GM19467 (cell line): ENCODE measurements around the gene UBA1.

ENCODE experiments used
- ATAC-seq: cut with Tn5 transposase; IDR thresholded peaks from one replicate; pipeline ENCODE4 v1.9.1; 2021; ENCODE audit warnings: mild to moderate bottlenecking, moderate library complexity; ENCODE audit not compliant: unreplicated experiment

UBA1 gene

DNA sequence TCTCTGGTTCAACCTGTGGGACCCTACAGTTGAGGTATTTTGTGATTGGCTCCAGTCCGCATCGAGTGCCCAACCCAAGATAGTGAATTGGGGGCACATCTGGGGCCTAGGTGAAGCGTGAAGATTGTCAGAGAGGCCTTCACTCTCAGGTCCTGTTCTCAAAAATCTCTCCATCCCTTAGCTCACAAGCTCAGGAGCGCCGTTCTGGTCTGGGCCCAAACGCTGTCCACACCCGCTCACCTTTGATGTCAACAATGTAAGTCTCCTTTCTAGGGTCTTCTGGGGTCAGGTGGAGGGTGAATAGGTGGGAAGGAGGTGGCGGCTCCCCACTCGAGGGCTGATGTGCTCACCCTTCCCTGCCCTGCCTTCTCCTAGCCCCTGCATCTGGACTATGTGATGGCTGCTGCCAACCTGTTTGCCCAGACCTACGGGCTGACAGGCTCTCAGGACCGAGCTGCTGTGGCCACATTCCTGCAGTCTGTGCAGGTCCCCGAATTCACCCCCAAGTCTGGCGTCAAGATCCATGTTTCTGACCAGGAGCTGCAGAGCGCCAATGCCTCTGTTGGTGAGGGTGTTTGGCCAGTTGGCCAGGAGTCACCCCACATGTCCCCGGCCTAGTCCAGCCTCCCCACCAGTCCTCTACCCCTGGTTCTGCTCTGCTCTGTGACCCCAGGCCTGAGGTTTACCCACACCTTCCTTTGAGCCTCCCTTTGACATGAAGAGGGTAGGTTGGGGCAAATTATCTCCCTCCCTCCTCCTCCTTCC lies 17.2 kb downstream of the UBA1 start:
- ATAC-seq = no peak

DNA sequence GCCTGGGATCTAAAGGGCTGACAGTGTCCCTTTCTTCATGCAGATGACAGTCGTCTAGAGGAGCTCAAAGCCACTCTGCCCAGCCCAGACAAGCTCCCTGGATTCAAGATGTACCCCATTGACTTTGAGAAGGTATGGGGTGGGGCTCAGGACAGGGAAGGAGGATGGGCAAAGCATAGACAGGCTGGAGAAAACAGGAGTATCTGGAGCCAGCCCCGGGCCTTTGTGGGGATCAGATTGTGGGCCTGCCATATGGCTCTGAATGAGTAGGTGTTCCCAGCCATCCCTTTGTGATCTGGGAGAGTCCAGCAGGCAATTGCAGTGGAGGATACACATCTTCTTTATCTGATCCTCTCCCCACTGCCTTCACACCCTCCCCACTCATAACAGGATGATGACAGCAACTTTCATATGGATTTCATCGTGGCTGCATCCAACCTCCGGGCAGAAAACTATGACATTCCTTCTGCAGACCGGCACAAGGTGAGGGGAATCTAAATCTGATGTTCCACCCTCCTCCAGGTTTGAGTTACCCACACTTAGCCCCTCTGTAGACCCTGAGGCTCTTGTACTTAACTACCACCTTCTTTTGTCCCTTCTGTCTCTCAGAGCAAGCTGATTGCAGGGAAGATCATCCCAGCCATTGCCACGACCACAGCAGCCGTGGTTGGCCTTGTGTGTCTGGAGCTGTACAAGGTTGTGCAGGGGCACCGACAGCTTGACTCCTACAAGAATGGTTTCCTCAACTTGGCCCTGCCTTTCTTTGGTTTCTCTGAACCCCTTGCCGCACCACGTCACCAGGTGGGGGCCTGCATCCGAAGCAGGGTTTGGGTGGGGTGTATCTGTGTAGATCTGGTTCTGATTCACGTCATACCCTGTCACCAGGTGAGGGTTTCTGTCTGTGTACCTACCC lies 19.0 kb downstream of the UBA1 start:
- no peak for ATAC-seq

DNA sequence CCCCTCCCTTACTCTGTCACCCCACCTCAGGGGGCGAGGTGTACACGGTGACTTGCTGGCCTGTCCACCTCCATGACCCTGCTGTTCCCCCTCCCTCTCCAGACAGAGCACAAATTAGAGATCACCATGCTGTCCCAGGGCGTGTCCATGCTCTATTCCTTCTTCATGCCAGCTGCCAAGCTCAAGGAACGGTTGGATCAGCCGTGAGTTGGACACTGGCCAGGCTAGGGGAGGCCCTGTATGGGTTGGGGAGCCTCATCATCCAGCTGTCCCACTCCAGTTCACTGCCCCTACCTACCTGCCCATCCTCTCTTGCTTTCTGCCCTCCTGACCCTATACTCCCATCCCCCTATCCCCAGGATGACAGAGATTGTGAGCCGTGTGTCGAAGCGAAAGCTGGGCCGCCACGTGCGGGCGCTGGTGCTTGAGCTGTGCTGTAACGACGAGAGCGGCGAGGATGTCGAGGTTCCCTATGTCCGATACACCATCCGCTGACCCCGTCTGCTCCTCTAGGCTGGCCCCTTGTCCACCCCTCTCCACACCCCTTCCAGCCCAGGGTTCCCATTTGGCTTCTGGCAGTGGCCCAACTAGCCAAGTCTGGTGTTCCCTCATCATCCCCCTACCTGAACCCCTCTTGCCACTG lies 20.9 kb downstream of the UBA1 start:
- no peak for ATAC-seq

DNA sequence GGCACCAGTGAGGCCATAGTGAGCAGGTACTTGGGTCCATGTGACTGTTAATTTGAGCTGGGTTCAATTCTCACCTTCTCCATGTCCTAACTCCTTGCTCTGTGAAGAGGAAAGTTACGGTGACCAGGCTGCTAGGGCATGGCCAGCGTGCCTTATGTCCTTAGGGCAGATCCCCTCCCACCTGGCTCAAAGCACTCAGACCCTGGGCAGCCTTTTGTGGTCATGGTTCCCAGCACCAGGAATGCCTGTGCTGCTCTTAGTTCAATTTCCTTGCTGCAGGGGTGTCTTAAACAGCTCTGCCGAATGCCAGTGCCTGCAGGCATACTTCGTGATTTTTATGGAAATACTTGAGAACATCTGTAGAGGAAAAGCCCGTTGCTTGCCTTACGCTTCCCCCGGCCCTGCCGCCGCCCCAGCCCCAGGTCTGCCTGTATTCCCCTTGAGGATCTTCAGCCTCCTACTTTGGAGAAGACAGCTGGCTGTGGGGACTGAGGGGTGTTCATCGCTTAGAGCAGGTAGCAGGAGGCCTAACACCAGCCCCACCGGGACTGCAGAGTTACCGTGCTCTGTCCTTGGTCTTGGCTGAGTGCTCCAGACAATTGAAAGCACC lies 21.8 kb downstream of the UBA1 start:
- ATAC-seq = no peak

DNA sequence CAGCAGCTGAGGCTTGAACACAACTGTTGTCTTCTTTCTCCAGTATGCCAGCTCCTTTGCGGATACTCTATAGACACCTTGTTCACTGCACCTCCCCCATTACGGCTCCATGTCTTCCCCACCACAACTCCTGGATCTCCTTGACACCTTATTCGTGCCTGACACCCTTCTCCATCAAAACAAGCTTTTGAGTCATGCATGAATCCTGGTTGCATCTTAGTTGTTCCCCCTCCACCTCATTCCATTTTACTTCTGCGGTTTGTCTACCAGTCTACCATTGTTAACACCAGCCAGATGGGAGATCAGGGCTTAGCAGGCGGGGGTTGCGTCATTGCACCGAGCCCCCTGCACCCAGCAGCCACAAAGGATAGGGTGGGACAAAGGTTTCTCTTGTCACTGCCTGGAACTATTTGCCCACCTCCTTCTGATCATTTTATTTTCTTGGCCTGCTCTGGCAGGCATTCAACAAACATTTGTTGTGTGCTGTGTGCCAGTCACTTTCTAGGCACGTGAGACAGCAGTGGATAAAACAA lies 22.8 kb downstream of the UBA1 start:
- ATAC-seq = no peak

DNA sequence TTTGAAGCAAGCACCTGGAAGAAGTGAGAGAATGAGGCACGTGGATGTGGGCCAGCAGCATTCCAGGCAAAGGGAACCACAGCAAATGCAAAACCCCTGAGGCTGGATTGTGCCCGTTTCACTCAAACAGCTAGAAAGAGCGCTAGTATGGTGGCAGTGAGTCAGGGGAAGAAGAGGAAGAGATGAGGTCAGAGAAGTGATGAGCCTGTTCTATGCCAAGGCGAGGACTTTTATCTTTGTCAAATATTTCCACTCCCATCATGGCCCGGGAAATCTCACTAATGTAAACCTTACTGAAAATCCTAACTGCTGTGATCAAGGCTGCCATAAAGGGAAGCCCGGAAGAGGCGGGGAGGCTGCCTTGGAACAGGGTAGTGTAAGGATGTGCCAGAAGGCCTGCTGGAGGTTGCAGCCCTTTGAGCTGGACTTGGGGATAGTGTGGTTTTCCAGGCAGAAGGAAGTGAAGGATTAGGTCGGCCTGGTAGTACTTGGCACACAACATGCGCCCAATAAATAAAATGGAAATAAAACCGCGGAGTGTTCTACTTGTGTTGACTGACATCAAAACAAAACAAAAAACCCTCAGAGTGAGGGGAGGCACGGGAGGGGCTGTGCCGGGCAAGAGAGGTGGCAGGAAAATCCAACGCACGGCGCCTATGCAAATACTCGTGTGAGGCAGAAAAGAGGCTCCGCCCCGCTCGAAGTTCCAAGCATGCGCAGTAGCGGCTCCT lies 23.7 kb downstream of the UBA1 start:
- ATAC-seq = no peak

DNA sequence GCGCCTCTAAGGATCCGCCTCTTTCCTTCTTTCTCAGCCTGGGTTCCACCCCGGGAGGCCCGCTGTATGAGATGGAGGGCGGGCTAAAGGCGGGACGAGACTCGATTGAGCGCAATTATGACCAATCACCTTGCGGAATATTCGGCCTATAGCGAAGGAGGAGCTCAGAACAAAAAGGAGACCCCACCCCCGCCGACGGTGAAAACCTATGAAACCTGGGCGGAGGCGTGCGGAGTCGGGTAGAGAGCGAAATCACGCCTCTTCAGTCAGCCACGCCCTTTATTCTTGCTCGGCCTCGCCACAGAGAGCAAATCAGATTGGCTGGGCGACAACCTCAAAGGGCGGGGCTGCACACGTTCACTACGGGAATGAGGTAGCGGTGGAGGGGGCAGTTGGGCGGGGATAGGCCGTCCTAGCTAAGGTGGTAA lies 24.2 kb downstream of the UBA1 start:
- peak; percentile 89 for ATAC-seq

DNA sequence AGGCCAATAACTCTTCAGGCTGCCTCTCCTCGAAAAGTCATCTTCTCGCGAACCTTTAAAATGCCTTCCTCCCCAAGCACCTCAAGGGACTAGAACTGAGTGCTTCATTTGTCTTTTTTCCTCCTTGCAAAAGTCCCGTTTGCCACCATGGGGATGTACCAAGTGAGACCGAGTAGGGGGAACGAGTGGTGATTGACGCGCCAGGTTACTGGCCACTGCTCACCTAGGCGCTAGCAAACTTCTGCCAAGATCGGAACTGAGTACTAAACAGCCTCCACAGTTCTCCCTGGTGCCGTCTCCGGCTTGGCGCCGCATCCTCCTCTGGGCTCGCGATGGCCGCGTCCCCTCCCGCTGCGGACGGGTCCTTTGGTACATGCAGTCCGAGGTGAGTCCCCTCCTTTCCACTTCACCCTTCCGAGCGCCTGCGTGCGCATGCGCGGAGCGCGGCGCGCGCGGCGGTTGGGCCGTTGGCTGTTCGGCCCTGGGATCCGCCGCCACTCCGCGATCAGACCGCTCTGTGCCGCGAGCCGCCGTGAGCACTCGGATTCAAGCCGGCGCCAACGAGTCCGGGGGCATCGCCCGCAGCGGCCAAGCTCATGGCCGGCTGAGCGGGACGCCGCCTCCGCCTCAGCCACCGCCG lies 24.8 kb downstream of the UBA1 start, which contains the start of gene CDK16:
Gene CDK16, plus strand, starts transcription at position 402 of the 640 bp plus-strand sequence. CDS start 4,877 bp downstream, outside the sequence.
- ATAC-seq = peak; percentile 42

DNA sequence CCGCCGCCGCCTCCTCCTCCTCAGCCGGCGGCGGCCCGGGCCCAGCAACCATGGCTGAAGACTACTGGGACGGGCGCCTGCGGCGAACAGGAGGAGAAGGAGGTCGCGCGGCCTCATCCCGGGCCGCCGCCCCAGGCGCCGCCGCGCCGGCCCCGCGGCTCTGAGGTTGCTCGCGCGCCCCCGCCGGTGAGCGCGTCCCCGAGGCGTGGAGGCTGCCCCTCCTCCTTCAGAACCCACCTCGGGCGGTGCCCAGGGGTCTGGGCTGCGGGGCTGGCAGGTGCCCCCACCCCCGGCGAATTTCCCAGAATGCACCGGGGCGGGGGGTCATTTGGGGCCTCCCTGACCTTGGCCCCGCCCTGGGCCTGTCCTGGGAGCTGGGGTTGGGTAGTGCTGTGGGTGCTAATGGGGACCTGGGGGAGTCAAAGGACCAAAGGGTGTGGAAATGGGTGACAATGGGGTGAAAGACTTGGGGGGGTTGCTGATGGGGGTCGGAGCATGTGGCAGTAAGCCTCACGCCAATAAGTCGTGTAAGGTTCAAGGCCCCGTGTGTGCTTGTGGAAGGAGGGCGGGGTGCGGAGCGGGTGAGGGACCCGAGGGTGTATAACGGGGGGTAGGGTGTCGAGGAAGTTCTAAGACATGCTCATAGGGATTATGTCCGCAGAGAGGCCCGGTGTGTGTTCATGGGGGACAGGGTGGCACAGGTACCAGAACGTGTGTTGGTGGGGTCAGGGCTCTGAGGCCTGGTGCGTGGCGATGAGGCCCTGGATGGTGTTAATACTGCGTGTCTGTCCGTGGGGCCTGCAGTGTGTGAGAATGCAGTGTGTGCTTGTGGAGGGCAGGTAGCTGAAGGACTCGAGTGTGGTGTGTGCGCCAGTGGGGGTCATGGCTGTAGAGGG lies 25.5 kb downstream of the UBA1 start:
- no peak for ATAC-seq

DNA sequence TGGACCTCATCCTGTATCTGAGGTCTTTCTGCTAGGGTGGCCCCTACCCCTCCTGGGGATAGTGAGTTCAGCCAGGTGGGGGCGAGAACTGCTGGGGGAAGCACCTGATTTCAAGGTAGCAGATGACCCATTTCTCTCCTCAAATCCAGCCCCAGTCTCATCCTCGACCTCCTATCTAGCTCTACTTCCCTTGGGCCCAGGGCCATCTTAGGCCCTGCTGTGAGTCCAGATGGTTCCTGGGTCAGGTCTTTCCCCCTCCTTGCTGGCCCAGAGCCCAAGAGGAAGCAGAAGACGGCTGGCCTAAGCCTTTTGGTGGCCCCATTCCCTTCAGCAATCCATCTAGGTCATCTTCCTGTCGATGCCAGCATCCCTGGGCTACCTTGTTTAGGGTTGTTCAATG lies 28.1 kb downstream of the UBA1 start:
- no peak for ATAC-seq

DNA sequence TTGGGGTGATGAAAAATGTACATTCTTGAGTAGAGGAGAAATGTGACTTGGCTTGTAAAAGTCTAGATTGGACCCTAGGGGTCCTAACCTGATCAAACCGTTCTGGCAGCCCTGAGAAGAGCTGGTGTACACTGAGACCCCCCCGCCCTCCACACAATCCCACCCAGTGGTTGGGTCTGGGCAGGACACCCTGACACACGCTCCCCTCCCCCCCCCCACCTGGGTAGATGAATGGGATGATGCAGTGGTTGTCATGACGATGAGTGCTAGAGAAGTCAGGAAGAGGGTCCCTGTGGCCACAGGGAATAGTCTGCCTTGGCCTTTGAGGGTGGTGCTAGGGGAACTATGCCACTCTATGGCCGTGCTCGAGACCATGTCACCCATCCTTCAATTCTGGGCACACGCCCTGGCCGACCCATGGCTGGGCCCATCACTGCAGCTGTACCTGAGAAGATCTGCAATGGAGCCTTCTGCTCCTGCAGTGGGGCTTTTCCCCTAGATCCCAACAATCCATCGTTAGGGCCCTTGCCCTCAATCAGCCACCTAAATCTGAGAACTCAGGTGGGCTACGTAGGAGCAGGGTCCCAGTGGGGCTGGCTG lies 29.2 kb downstream of the UBA1 start:
- ATAC-seq = no peak

DNA sequence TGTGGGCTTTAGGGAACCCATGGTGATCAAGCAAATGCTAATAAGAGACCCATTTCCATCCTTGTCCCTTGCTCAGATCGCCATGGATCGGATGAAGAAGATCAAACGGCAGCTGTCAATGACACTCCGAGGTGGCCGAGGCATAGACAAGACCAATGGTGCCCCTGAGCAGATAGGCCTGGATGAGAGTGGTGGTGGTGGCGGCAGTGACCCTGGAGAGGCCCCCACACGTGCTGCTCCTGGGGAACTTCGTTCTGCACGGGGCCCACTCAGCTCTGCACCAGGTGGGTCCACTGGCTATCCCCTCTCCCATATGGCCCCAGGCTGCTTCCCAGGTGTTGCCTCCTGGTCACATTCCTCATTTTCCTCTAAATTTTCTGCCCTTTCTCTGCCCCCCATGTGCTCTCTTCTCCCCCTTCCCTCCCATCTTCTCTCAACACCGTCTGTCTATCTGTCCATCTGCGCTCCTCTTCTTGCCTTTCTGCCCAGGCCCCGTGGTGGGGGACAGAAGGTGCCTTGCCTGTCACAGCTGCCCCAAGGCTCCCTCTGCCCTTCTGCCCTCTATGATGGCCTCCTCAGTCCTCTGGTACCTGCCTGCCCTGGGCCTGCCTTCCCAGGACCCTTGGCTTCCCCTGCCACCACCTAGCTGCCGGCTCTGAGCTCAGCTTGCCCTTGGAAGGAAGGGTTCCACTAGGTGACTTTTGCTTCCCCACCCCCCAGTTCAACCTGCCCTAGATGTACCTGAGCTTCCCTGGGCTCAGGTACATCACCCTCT lies 30.0 kb downstream of the UBA1 start:
- no peak for ATAC-seq

DNA sequence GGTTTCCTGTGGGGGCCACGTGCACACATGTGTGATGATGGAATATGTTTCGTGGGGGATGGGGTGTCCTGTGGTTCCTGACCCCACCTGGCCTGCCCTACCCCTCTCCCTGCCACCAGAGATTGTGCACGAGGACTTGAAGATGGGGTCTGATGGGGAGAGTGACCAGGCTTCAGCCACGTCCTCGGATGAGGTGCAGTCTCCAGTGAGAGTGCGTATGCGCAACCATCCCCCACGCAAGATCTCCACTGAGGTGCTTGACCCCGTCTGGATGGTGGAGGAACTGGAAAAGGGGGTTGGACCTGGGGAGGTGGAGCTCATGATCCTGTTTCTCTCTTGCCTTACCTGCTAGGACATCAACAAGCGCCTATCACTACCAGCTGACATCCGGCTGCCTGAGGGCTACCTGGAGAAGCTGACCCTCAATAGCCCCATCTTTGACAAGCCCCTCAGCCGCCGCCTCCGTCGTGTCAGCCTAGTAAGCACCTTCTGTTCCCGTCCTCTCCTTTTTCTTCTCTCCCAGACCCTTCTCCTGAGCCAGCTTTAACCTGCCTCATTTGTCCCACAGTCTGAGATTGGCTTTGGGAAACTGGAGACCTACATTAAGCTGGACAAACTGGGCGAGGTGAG lies 30.8 kb downstream of the UBA1 start:
- no peak for ATAC-seq

DNA sequence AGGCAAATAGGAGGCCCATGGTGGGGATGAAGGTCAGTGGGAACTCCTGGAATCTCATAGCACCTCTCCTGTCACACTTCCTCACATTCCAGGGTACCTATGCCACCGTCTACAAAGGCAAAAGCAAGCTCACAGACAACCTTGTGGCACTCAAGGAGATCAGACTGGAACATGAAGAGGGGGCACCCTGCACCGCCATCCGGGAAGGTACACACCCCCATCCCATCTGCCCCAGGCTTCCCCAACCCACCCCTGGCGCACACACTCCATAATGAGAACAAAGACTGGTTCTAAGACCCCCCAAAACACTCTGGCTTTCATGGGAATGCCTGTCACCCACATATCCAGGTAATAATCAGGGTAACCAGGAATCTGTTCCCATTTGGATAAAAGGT lies 31.3 kb downstream of the UBA1 start:
- ATAC-seq = no peak

DNA sequence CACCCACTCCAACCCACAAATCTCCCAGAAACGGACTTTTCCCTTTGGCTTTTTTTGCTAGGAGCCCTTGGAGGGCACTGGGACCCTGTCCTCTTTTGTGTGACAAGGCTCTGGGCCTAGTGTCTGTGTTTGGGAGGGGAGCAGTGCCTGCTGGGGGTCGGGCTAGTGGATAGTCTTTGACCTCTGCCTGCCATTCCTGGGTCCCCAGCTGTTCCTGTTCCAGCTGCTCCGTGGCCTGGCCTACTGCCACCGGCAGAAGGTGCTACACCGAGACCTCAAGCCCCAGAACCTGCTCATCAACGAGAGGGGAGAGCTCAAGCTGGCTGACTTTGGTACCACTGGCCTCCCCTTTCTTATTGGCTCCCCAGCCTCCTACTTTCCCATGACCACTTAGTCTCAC lies 32.4 kb downstream of the UBA1 start:
- no peak for ATAC-seq

DNA sequence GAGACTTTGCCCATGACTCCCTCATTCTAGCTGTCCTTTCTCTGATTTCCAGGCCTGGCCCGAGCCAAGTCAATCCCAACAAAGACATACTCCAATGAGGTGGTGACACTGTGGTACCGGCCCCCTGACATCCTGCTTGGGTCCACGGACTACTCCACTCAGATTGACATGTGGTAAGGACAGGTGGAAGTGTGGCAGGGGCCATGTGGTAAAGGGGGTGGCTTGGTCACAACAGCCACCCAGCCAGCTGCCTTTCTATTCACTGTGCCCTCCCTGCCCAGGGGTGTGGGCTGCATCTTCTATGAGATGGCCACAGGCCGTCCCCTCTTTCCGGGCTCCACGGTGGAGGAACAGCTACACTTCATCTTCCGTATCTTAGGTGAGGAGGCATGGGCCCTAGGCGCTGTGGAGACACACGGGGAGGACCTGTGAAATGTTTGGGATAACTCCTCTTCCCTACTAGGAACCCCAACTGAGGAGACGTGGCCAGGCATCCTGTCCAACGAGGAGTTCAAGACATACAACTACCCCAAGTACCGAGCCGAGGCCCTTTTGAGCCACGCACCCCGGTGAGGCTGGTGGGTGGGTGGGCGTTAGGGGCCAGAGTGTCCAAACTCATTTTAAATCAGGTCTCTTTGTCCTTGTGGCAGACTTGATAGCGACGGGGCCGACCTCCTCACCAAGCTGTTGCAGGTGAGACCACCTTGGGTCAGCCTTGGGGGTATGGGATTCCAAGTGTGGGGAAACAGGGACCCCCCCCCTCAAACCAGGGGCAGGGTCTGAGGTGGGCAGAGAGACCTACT lies 33.1 kb downstream of the UBA1 start:
- ATAC-seq = no peak

DNA sequence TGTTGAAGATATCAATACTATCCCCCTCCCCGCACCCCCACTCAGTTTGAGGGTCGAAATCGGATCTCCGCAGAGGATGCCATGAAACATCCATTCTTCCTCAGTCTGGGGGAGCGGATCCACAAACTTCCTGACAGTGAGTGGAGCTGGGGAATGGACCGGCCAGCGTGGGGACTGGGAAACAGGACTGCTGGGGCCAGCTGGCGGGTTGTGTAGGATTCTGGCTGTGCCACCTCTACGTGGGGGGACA lies 33.6 kb downstream of the UBA1 start:
- no peak for ATAC-seq
